AML-193 (cell line): ENCODE measurements around the gene ELP6.
"Not testable (repeated sequence)": the region's sequence is repeated elsewhere in the genome, so short reads cannot be mapped to it uniquely, and the experiment has no call there.

Experiments used
- DNase-seq, 2 experiments: peaks; one replicate each; lab custom pipeline; 2025; lab: John Stamatoyannopoulos, UW

Gene ELP6

GRCh38 chr3:47464588-47464987 lies 48.9 kb downstream of the ELP6 start:
- peak; percentile 95 to 96 for DNase-seq

GRCh38 chr3:47459534-47460085 lies 53.9 kb downstream of the ELP6 start:
- not testable (repeated sequence) for DNase-seq

GRCh38 chr3:47456984-47457383 lies 56.5 kb downstream of the ELP6 start:
- DNase-seq: no peak

- DNase-seq: peak in 1 of 2 experiments; percentile 11
These were observed 57.6 kb downstream of the ELP6 start for GRCh38 chr3:47455806-47456452.

- DNase-seq: no peak
These were observed 60.9 kb downstream of the ELP6 start for GRCh38 chr3:47452453-47453215.
